HFFc6 (cell line): ENCODE data around the gene TMED7. TPM values are rescaled to one million over a fixed set of nuclear protein-coding genes. Genes with fewer than 3 reads are reported as not detected.

Experiments
- DNase-seq: peaks from one replicate; pipeline ENCODE4 v3.0.0-alpha.2; 2018
- H3K27ac Mint-ChIP-seq: 2 replicates; pipeline ENCODE4 v1.8.0; 2020; ENCODE audit warnings: mild to moderate bottlenecking, mixed read lengths
- H3K27me3 Mint-ChIP-seq: 2 replicates; pipeline ENCODE4 v1.8.0; 2021; ENCODE audit warnings: mild to moderate bottlenecking, moderate library complexity, mixed read lengths; ENCODE audit not compliant: insufficient read depth
- H3K36me3 Mint-ChIP-seq: 2 replicates; pipeline ENCODE4 v1.8.0; 2021; ENCODE audit warnings: low read depth, mixed read lengths
- H3K4me1 Mint-ChIP-seq: 2 replicates; pipeline ENCODE4 v1.8.0; 2020; ENCODE audit warnings: low read depth, mixed read lengths
- H3K4me3 Mint-ChIP-seq: 2 replicates; pipeline ENCODE4 v1.8.0; 2020; ENCODE audit warnings: mild to moderate bottlenecking, moderate library complexity, mixed read lengths
- H3K9me3 Mint-ChIP-seq: 2 replicates; pipeline ENCODE4 v1.8.0; 2020; ENCODE audit warnings: mild to moderate bottlenecking, mixed read lengths
- CTCF ChIP-seq: fragments of 200-600 bp; sonication (generic); IDR thresholded peaks from 2 replicates; pipeline ENCODE4 v1.5.0; 2021; ENCODE audit warnings: antibody characterized with exemption, mild to moderate bottlenecking
- total RNA-seq, 6 experiments: library from RNA; stranded (reverse); fragmentation: NEBNext Ultra II Directional; extraction: Animal tissue kit (Norgen Biotek cat#: 25700); gene quantifications; 2 replicates in 1 of 6; 3 replicates in 5 of 6; pipeline ENCODE4 v1.2.3, GENCODE V29; 2021

TMED7 gene
- total RNA-seq, 6 experiments from 2014 or later = 162 to 194 (median 175) TPM

GRCh38 chr5:115640274-115640673, 14.4 kb upstream of the TMED7 start:
- Mint-ChIP-seq H3K27me3 (peaks cover 12% of the 10 kb centered on the region), H3K4me1 (peaks cover 6% of the 10 kb centered on the region; the same call in 1 of the 2 replicates), H3K27ac (no peak overlapping the region), H3K4me3 (no peak overlapping the region), H3K9me3 (no peaks in the 10 kb centered on the region), H3K36me3 (no peaks in the 10 kb centered on the region)
- TF ChIP-seq CTCF = no peak
- DNase-seq = no peak

- peaks cover 8% of the 10 kb centered on the region for H3K4me1 Mint-ChIP-seq
- H3K27ac Mint-ChIP-seq = no peak overlapping the region
- H3K4me3 Mint-ChIP-seq = no peak overlapping the region
- TF ChIP-seq CTCF = no peak
- H3K9me3 Mint-ChIP-seq = no peaks in the 10 kb centered on the region
- no peak for DNase-seq
- no peaks in the 10 kb centered on the region for H3K36me3 Mint-ChIP-seq
- peaks cover 3% of the 10 kb centered on the region for H3K27me3 Mint-ChIP-seq
Observed at GRCh38 chr5:115639377-115639776, 13.5 kb upstream of the TMED7 start.

- Mint-ChIP-seq H3K27me3 (peaks cover 3% of the 10 kb centered on the region), H3K36me3 (no peaks in the 10 kb centered on the region), H3K9me3 (no peaks in the 10 kb centered on the region), H3K4me1 (peaks cover 12% of the 10 kb centered on the region), H3K4me3 (no peak overlapping the region), H3K27ac (no peak overlapping the region)
- no peak for TF ChIP-seq CTCF
- DNase-seq = no peak
Observed at GRCh38 chr5:115637507-115637906, 11.7 kb upstream of the TMED7 start.

- Mint-ChIP-seq H3K27ac (no peak overlapping the region), H3K9me3 (no peaks in the 10 kb centered on the region), H3K36me3 (no peaks in the 10 kb centered on the region), H3K4me1 (peaks cover 12% of the 10 kb centered on the region), H3K4me3 (no peak overlapping the region), H3K27me3 (peaks cover 3% of the 10 kb centered on the region)
- no peak for DNase-seq
- no peak for TF ChIP-seq CTCF
Observed at GRCh38 chr5:115636008-115636407, 10.2 kb upstream of the TMED7 start.

GRCh38 chr5:115634343-115635132, 8.7 kb upstream of the TMED7 start:
- H3K27ac Mint-ChIP-seq = peak overlapping the region; percentile 68
- peak; percentile 97 for TF ChIP-seq CTCF
- no peaks in the 10 kb centered on the region for H3K9me3 Mint-ChIP-seq
- H3K4me1 Mint-ChIP-seq = peaks cover 16% of the 10 kb centered on the region
- H3K4me3 Mint-ChIP-seq = peak overlapping the region; percentile 85
- DNase-seq = peak; percentile 76
- H3K27me3 Mint-ChIP-seq = peaks cover 3% of the 10 kb centered on the region
- H3K36me3 Mint-ChIP-seq = no peaks in the 10 kb centered on the region
